HG03354 (cell line): ENCODE data around the gene OGFOD3.

Experiments used
- ATAC-seq: cut with Tn5 transposase; IDR thresholded peaks from one replicate; pipeline ENCODE4 v1.9.1; 2021; ENCODE audit warnings: mild to moderate bottlenecking; ENCODE audit not compliant: unreplicated experiment, poor library complexity, severe bottlenecking

The OGFOD3 gene

GRCh38 chr17:82346342-82347300 is 71.8 kb downstream of the OGFOD3 start:
- ATAC-seq = no peak

- no peak for ATAC-seq
These were observed 73.0 kb downstream of the OGFOD3 start for GRCh38 chr17:82345151-82345976.

- ATAC-seq = no peak
These were observed 74.0 kb downstream of the OGFOD3 start for GRCh38 chr17:82344175-82344907.

- no peak for ATAC-seq
These were observed 74.8 kb downstream of the OGFOD3 start for GRCh38 chr17:82343560-82343959.

GRCh38 chr17:82342361-82343079 is 75.9 kb downstream of the OGFOD3 start:
- no peak for ATAC-seq

GRCh38 chr17:82339634-82340580 is 78.5 kb downstream of the OGFOD3 start:
- no peak for ATAC-seq
